Aorta (tissue), 5 donors: ENCODE data around the gene MTIF2. TPM values are rescaled to one million over a fixed set of nuclear protein-coding genes. Genes with fewer than 3 reads are reported as not detected.
A peak's percentile ranks its signal among the peaks of the same experiment; 100 is the strongest.
"Not testable (repeated sequence)": the region's sequence is repeated elsewhere in the genome, so short reads cannot be mapped to it uniquely, and the experiment has no call there.

Source experiments
- ATAC-seq: fragments of 200-7000 bp; cut with Tn5 transposase; one replicate; pipeline ENCODE4 v1.9.1; 2022; ENCODE audit warnings: moderate library complexity; ENCODE audit not compliant: low FRiP score
- DNase-seq, 2 donors: peaks; one replicate each; pipeline ENCODE4 v3.0.0-alpha.2; 2020
- H3K27ac ChIP-seq, 2 donors: one replicate each; pipeline ENCODE4 v1.5.1; 2013; ENCODE audit warnings: low read length in 2 of 2, mild to moderate bottlenecking in 2 of 2, moderate library complexity in 2 of 2, control low read depth in 1 of 2, inconsistent platforms in 1 of 2, low read depth in 1 of 2
- H3K27me3 ChIP-seq, 2 donors: one replicate each; pipeline ENCODE4 v1.6.1; 2013; ENCODE audit warnings: control low read depth in 1 of 2, low read length in 1 of 2, mild to moderate bottlenecking in 1 of 2, moderate library complexity in 1 of 2; ENCODE audit not compliant: insufficient read depth in 2 of 2, control insufficient read depth in 1 of 2
- H3K36me3 ChIP-seq, 2 donors: one replicate each; pipeline ENCODE4 v1.6.1; 2013; ENCODE audit warnings: control low read depth in 1 of 2, low read length in 1 of 2, mild to moderate bottlenecking in 1 of 2; ENCODE audit not compliant: insufficient read depth in 2 of 2, control insufficient read depth in 1 of 2
- H3K4me1 ChIP-seq, 2 donors: one replicate each; pipeline ENCODE4 v1.6.1; 2013; ENCODE audit warnings: low read length in 2 of 2, control low read depth in 1 of 2, mild to moderate bottlenecking in 1 of 2, moderate library complexity in 1 of 2; ENCODE audit not compliant: insufficient read depth in 2 of 2, control insufficient read depth in 1 of 2
- H3K4me3 ChIP-seq, 2 donors: one replicate each; pipeline ENCODE4 v1.5.1; 2013; ENCODE audit warnings: low read length in 2 of 2, control low read depth in 1 of 2, mild to moderate bottlenecking in 1 of 2
- H3K9me3 ChIP-seq: one replicate; pipeline ENCODE4 v1.6.1; 2013; ENCODE audit warnings: mild to moderate bottlenecking, low read length; ENCODE audit not compliant: control insufficient read depth
- WGBS, 2 donors: extraction: QIAGEN DNeasy Blood & Tissue Kit; methylation state at CpG; one replicate each; pipeline ENCODE4 v1.1.7; 2013; 5-methylcytosine and 5-hydroxymethylcytosine counted together
- intact Hi-C, 2 donors: fragments of 100-400 bp; cut with DNase I; formaldehyde crosslinking; loops; one replicate each; pipeline versions ENCODE4 v1.14.2 to v1.15.0; 2022
- polyA plus RNA-seq, 2 donors: library from polyadenylated mRNA; stranded (reverse); fragments of 200-250 nt; gene quantifications; one replicate each; pipeline ENCODE4 v1.2.3, GENCODE V29; 2013
- total RNA-seq, 2 donors: library from RNA; stranded (reverse); fragmentation: NEBNext Ultra II Directional; extraction: Animal tissue kit (Norgen Biotek cat#: 25700); gene quantifications; one replicate each; pipeline ENCODE4 v1.2.1, GENCODE V29; 2021
- donor health status: healthy with polysubstance abuse.
- donor health status: Bipolar disorder and iron deficiency.
- donor health status: DM: no; HTN: no; CAD: no.
- donor health status: DM: no; HTN: no; CAD: no.
- donor health status: DM: yes; HTN: yes; CAD: no.

MTIF2 gene
- total and polyA plus RNA-seq, 4 donors: 13.0 to 27.8 (median 17.7) TPM

DNA sequence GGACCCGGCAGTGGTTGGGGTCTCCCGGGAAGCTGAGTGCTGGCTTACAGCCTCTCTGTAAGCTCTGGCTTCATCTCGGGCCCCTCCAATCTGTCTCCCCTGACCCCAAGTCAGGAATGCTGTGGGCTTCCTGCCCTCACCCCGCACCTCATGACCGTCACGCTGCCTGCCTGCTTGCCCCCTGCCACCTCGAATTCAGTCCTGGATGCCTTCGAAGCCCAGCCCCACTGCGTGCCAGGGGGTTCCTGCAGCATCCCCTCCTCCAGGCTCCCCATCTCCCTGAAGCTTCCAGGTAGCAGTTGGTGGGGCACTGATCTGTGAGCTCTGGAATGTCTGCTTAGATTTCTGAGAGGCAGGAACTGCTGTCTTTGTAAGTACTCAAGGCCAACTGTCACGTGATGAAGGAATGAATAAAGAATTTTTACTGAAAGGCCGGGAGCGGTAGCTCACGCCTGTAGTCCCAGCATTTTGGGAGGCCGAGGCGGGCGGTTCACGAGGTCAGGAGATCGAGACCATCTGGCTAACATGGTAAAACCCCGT lies 43.5 kb downstream of the MTIF2 start:
- H3K9me3 ChIP-seq: no peaks in the 10 kb centered on the region
- H3K4me1 ChIP-seq: peaks cover 0 to 1% of the 10 kb centered on the region in 2 donors
- intact Hi-C loops: no loop called here
- no peak overlapping the region for H3K4me3 ChIP-seq
- no peaks in the 10 kb centered on the region for H3K36me3 ChIP-seq
- WGBS, 2 donors: 82 to 86% methylated on average over 19 of the region's 19 CpGs
- no peaks in the 10 kb centered on the region for H3K27me3 ChIP-seq
- DNase-seq (no peak), ATAC-seq (no peak)
- H3K27ac ChIP-seq: no peak overlapping the region

GRCh38 chr2:55224761-55225261 lies 44.2 kb downstream of the MTIF2 start:
- DNase-seq (no peak), ATAC-seq (peak; percentile 39)
- no peaks in the 10 kb centered on the region for H3K4me1 ChIP-seq
- intact Hi-C loops: no loop called here
- no peak overlapping the region for H3K27ac ChIP-seq
- whole genome bisulfite sequencing, 2 donors: 59 to 66% methylated on average over 19 of the region's 19 CpGs
- no peaks in the 10 kb centered on the region for H3K27me3 ChIP-seq
- no peaks in the 10 kb centered on the region for H3K9me3 ChIP-seq
- H3K4me3 ChIP-seq: no peak overlapping the region
- no peaks in the 10 kb centered on the region for H3K36me3 ChIP-seq

DNA sequence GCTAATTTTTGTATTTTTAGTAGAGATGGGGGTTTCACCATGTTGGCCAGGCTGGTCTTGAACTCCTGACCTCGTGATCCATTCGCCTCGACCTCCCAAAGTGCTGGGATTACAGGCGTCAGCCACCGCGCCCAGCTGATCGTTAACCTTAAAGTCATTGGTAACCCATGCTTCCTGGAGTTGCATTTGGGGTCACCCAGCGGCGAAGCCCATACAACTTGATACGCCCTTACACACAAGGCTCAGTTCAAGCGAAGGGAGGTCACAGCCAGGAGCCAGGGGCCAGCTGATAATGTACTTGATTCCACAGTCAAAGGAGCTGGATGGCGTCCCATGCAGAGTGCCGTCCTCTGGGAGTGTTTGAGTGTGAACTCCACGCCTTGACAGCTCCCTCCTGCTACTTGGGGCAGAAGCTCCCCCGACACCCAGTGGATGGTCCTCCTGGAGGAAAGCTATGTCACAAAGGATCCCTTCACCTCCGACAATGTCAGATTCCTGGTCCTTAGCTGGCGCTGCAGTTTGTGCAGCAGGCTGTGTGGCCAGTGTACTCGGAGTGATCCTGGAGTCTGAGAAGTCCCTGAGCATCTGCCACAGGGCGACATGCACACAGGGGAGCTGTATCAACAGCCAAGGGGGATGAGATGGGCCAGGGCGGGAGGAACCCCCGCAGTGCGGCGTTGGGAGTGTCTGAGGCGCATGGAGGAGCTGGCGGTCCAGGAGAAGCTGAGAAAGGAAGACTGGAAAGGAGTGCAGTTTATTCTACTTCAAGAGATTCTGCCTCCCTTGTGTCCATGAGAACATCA lies 44.9 kb downstream of the MTIF2 start:
- Histone ChIP-seq H3K4me3 (no peak overlapping the region), H3K9me3 (no peaks in the 10 kb centered on the region), H3K27me3 (no peaks in the 10 kb centered on the region), H3K4me1 (no peaks in the 10 kb centered on the region), H3K36me3 (no peaks in the 10 kb centered on the region), H3K27ac (no peak overlapping the region)
- ATAC-seq: peak; percentile 23
- intact Hi-C loops: no loop called here
- peak in 1 of 2 donors; percentile 47 for DNase-seq
- 90% methylated on average over 25 of the region's 25 CpGs for WGBS, 2 donors

DNA sequence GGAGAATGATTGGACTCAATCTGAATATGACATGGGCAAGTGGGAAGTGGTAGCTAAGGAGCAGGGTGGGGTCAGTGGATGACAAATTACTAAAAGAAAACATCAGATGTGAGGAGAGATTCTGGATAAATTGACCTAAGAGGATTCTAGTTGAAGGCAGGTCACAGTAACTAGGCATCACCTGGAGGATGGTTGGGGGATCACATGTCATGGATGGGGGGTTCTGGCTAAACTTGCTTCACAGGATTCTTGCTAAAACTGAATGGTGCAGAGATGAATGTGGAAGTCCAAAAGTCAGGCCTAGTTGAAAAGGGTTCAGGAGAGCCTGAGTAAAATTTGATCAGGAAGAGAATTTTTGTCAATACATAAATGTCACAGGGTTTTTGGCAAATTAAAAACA lies 55.2 kb downstream of the MTIF2 start:
- H3K27me3 ChIP-seq: no peaks in the 10 kb centered on the region
- ATAC-seq: no peak
- H3K27ac ChIP-seq: no peak overlapping the region
- no peaks in the 10 kb centered on the region for H3K4me1 ChIP-seq
- intact Hi-C loops: no loop called here
- DNase-seq: no peak
- H3K36me3 ChIP-seq: no peaks in the 10 kb centered on the region
- H3K4me3 ChIP-seq: no peak overlapping the region
- H3K9me3 ChIP-seq: no peaks in the 10 kb centered on the region

GRCh38 chr2:55204950-55205349 lies 64.1 kb downstream of the MTIF2 start:
- H3K4me3 ChIP-seq: no peak overlapping the region
- 96 to 97% methylated on average over 2 of the region's 2 CpGs for WGBS, 2 donors
- DNase-seq (no peak), ATAC-seq (no peak)
- intact Hi-C loops: no loop called here
- no peak overlapping the region for H3K27ac ChIP-seq
- H3K36me3 ChIP-seq: no peaks in the 10 kb centered on the region
- H3K27me3 ChIP-seq: no peaks in the 10 kb centered on the region
- no peaks in the 10 kb centered on the region for H3K4me1 ChIP-seq
- H3K9me3 ChIP-seq: no peaks in the 10 kb centered on the region

GRCh38 chr2:55204536-55204935 lies 64.5 kb downstream of the MTIF2 start:
- Histone ChIP-seq H3K9me3 (no peaks in the 10 kb centered on the region), H3K4me3 (no peak overlapping the region), H3K36me3 (no peaks in the 10 kb centered on the region), H3K4me1 (no peaks in the 10 kb centered on the region), H3K27ac (no peak overlapping the region), H3K27me3 (no peaks in the 10 kb centered on the region)
- WGBS, 2 donors: 96 to 100% methylated on average over 3 of the region's 3 CpGs
- DNase-seq (no peak), ATAC-seq (no peak)
- intact Hi-C loops: no loop called here

DNA sequence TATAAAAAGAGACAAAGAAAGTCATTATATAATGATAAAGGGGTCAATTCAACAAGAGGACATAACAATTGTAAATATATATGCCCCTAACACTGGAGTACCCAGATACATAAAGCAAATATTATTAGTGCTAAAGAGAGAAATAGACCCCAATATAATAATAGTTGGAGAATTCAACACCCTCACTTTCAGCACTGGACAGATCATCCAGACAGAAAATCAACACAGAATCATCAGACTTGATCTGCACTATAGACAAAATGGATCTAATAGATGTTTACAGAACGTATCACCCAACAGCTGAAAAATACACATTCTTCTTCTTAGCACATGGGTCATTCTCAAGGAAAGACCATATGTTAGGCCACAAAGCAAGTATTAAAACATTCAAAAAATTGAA lies 68.6 kb downstream of the MTIF2 start:
- Histone ChIP-seq H3K4me3 (no peak overlapping the region), H3K27ac (no peak overlapping the region), H3K36me3 (no peaks in the 10 kb centered on the region), H3K4me1 (no peaks in the 10 kb centered on the region), H3K9me3 (no peaks in the 10 kb centered on the region), H3K27me3 (no peaks in the 10 kb centered on the region)
- 94 to 97% methylated on average over 1 of the region's 1 CpG for WGBS, 2 donors
- DNase-seq (no peak), ATAC-seq (no peak)
- intact Hi-C loops: no loop called here

DNA sequence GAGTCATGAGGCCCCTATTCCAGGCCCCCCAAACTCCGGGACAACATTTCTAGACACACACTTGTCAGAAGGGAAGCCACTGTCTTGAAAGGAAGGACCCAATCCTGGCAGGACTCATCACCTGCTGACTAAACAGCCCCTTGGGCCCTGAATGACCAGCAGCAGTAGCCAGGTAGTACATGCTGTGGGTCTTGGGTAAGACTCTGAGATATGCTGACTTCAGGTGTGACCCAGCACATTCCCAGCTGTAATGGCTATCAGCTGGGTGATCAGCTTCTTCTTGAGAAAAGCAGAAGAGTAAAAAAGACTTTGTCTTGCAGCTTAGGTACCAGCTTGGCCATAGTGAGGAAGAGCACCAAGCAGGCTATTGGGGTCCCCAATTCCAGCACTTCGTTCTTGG lies 72.5 kb downstream of the MTIF2 start:
- Histone ChIP-seq H3K9me3 (no peaks in the 10 kb centered on the region), H3K27me3 (no peaks in the 10 kb centered on the region), H3K4me3 (no peak overlapping the region), H3K4me1 (no peaks in the 10 kb centered on the region), H3K27ac (no peak overlapping the region), H3K36me3 (no peaks in the 10 kb centered on the region)
- ATAC-seq: no peak
- 97% methylated on average over 2 of the region's 2 CpGs for WGBS, 2 donors
- DNase-seq: no peak
- intact Hi-C loops: no loop called here

DNA sequence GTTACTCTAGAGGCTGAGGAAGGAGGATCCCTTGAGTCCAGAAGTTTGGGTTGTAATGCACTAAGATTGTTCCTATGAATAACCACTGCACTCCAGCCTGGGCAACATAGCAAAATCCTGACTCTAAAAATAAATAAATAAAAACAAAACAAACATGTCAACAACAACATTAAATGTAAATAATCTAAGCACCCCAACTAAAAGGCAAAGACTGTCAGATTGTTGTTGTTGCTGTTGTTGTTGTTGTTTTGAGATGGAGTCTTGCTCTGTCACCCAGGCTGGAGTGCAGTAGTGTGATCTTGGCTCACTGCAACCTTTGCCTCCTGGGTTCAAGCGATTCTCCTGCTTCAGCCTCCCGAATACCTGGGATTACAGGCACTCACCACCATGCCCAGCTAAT lies 77.1 kb downstream of the MTIF2 start:
- intact Hi-C loops, H3K4me1 ChIP-seq, DNase-seq, H3K36me3 ChIP-seq, H3K27ac ChIP-seq, H3K4me3 ChIP-seq, ATAC-seq, H3K27me3 ChIP-seq, H3K9me3 ChIP-seq: not testable (repeated sequence)
- WGBS, 2 donors: 97 to 98% methylated on average over 2 of the region's 2 CpGs
